Nephron progenitor cell (in vitro differentiated cells): ENCODE data around the gene GTPBP10.
A peak's percentile ranks its signal among the peaks of the same experiment; 100 is the strongest.

Experiments
- DNase-seq: peaks from one replicate; pipeline ENCODE4 v3.0.0; 2021
- H3K27ac Mint-ChIP-seq: 2 replicates; pipeline ENCODE4 v1.8.0; 2021; ENCODE audit warnings: mild to moderate bottlenecking, moderate library complexity, mixed read lengths
- H3K27me3 Mint-ChIP-seq: 2 replicates; pipeline ENCODE4 v1.8.0; 2021; ENCODE audit warnings: mild to moderate bottlenecking, low read depth, mixed read lengths; ENCODE audit not compliant: poor library complexity
- H3K36me3 Mint-ChIP-seq: 2 replicates; pipeline ENCODE4 v1.8.0; 2021; ENCODE audit warnings: low read depth, mixed read lengths
- H3K4me1 Mint-ChIP-seq: 2 replicates; pipeline ENCODE4 v1.8.0; 2021; ENCODE audit warnings: mixed read lengths
- H3K4me3 Mint-ChIP-seq: 2 replicates; pipeline ENCODE4 v1.8.0; 2021; ENCODE audit warnings: mild to moderate bottlenecking, moderate library complexity, mixed read lengths
- H3K9me3 Mint-ChIP-seq: 2 replicates; pipeline ENCODE4 v1.8.0; 2021; ENCODE audit warnings: mild to moderate bottlenecking, moderate library complexity, mixed read lengths
- CTCF ChIP-seq: fragments of 200-600 bp; sonication (generic); IDR thresholded peaks from 2 replicates; pipeline ENCODE4 v1.5.0; 2021; ENCODE audit warnings: antibody characterized with exemption

The GTPBP10 gene

GRCh38 chr7:90411510-90411909 is 65.0 kb downstream of the GTPBP10 start:
- Mint-ChIP-seq H3K27ac (no peak overlapping the region), H3K9me3 (no peaks in the 10 kb centered on the region), H3K27me3 (no peaks in the 10 kb centered on the region), H3K4me1 (no peaks in the 10 kb centered on the region), H3K36me3 (peaks cover 48% of the 10 kb centered on the region), H3K4me3 (no peak overlapping the region)
- no peak for DNase-seq
- no peak for TF ChIP-seq CTCF

GRCh38 chr7:90412458-90413184 is 66.1 kb downstream of the GTPBP10 start:
- TF ChIP-seq CTCF, result no peak
- peak; percentile 4 for DNase-seq
- Mint-ChIP-seq H3K27ac (no peak overlapping the region), H3K4me1 (no peaks in the 10 kb centered on the region), H3K36me3 (peaks cover 38% of the 10 kb centered on the region), H3K9me3 (no peaks in the 10 kb centered on the region), H3K27me3 (no peaks in the 10 kb centered on the region), H3K4me3 (no peak overlapping the region)

- Mint-ChIP-seq H3K27me3 (no peaks in the 10 kb centered on the region), H3K27ac (no peak overlapping the region), H3K36me3 (peaks cover 34% of the 10 kb centered on the region), H3K4me1 (no peaks in the 10 kb centered on the region), H3K4me3 (no peak overlapping the region), H3K9me3 (no peaks in the 10 kb centered on the region)
- no peak for TF ChIP-seq CTCF
- no peak for DNase-seq
These were observed 66.6 kb downstream of the GTPBP10 start for GRCh38 chr7:90413185-90413528.

- Mint-ChIP-seq H3K4me1 (no peaks in the 10 kb centered on the region), H3K9me3 (no peaks in the 10 kb centered on the region), H3K27me3 (no peaks in the 10 kb centered on the region), H3K36me3 (no peaks in the 10 kb centered on the region), H3K27ac (no peak overlapping the region), H3K4me3 (no peak overlapping the region)
- no peak for DNase-seq
- TF ChIP-seq CTCF, result no peak
These were observed 75.1 kb downstream of the GTPBP10 start for GRCh38 chr7:90421651-90422050.

GRCh38 chr7:90424720-90425119 is 78.2 kb downstream of the GTPBP10 start:
- Mint-ChIP-seq H3K4me3 (no peak overlapping the region), H3K27me3 (no peaks in the 10 kb centered on the region), H3K27ac (no peak overlapping the region), H3K36me3 (no peaks in the 10 kb centered on the region), H3K4me1 (no peaks in the 10 kb centered on the region), H3K9me3 (no peaks in the 10 kb centered on the region)
- TF ChIP-seq CTCF, result no peak
- DNase-seq, result no peak

- H3K4me1 Mint-ChIP-seq, result no peaks in the 10 kb centered on the region
- H3K9me3 Mint-ChIP-seq, result no peaks in the 10 kb centered on the region
- no peaks in the 10 kb centered on the region for H3K27me3 Mint-ChIP-seq
- H3K27ac Mint-ChIP-seq, result no peak overlapping the region
- no peak overlapping the region for H3K4me3 Mint-ChIP-seq
- TF ChIP-seq CTCF, result no peak
- no peak for DNase-seq
- H3K36me3 Mint-ChIP-seq, result no peaks in the 10 kb centered on the region
These were observed 78.9 kb downstream of the GTPBP10 start for GRCh38 chr7:90425376-90425775.
